GM18873 (cell line): ENCODE measurements around the gene TYMS.

Source experiments
- ATAC-seq: cut with Tn5 transposase; IDR thresholded peaks from one replicate; pipeline ENCODE4 v1.9.1; 2021; ENCODE audit warnings: mild to moderate bottlenecking, moderate library complexity, moderate number of reproducible peaks; ENCODE audit not compliant: unreplicated experiment, low FRiP score

The TYMS gene

GRCh38 chr18:657311-658000 lies at the start of gene TYMS:
Gene TYMS, plus strand, starts transcription at chr18:657653. Its CDS starts 90 bp downstream, at chr18:657743.
- ATAC-seq, result peak; percentile 39

- no peak for ATAC-seq
Observed at GRCh38 chr18:607930-608329, 49.5 kb upstream of the TYMS start.

- ATAC-seq, result no peak
Observed at GRCh38 chr18:610214-610928, 47.1 kb upstream of the TYMS start.

- ATAC-seq, result no peak
Observed at GRCh38 chr18:612156-612555, 45.3 kb upstream of the TYMS start.

GRCh38 chr18:614193-614592 lies 43.3 kb upstream of the TYMS start:
- ATAC-seq, result no peak

GRCh38 chr18:615092-615521 lies 42.3 kb upstream of the TYMS start:
- ATAC-seq, result no peak

- ATAC-seq, result no peak
Observed at GRCh38 chr18:615773-616172, 41.7 kb upstream of the TYMS start.

- no peak for ATAC-seq
Observed at GRCh38 chr18:616380-616995, 41.0 kb upstream of the TYMS start.

GRCh38 chr18:617970-618504 lies 39.4 kb upstream of the TYMS start:
- ATAC-seq, result no peak

- no peak for ATAC-seq
Observed at GRCh38 chr18:618618-619017, 38.8 kb upstream of the TYMS start.

GRCh38 chr18:621291-622043 lies 36.0 kb upstream of the TYMS start:
- no peak for ATAC-seq

- ATAC-seq, result no peak
Observed at GRCh38 chr18:622289-622688, 35.2 kb upstream of the TYMS start.

GRCh38 chr18:623761-624620 lies 33.5 kb upstream of the TYMS start:
- ATAC-seq, result no peak

- no peak for ATAC-seq
Observed at GRCh38 chr18:627231-627630, 30.2 kb upstream of the TYMS start.

GRCh38 chr18:629269-630150 lies 27.9 kb upstream of the TYMS start:
- ATAC-seq, result no peak

GRCh38 chr18:631560-631959 lies 25.9 kb upstream of the TYMS start:
- no peak for ATAC-seq

- ATAC-seq, result no peak
Observed at GRCh38 chr18:634551-635045, 22.9 kb upstream of the TYMS start.

GRCh38 chr18:635171-635570 lies 22.3 kb upstream of the TYMS start:
- ATAC-seq, result no peak

GRCh38 chr18:641224-641623 lies 16.2 kb upstream of the TYMS start:
- no peak for ATAC-seq
